GM23338 (cell line): Measurements from ENCODE around the gene TUBA4B. TPM values are rescaled to one million over a fixed set of nuclear protein-coding genes. Genes with fewer than 3 reads are reported as not detected.
A peak's percentile ranks its signal among the peaks of the same experiment; 100 is the strongest.

Source experiments
- ATAC-seq: fragments of 200-7000 bp; cut with Tn5 transposase; 3 replicates; pipeline ENCODE4 v1.9.1; 2020
- DNase-seq: peaks from one replicate; pipeline ENCODE4 v3.0.0-alpha.2; 2015; ENCODE audit warnings: low spot score
- H2AFZ ChIP-seq: fragments of 200-600 bp; sonication (generic); 2 replicates; pipeline ENCODE4 v1.8.0; 2016; ENCODE audit warnings: antibody characterized with exemption, mild to moderate bottlenecking, moderate library complexity
- H3F3A ChIP-seq: fragments of 200-600 bp; sonication (generic); replicated peaks from 2 replicates; pipeline ENCODE4 v1.8.0; 2017; ENCODE audit warnings: antibody characterized with exemption, mixed run types, low read depth
- H3K27ac ChIP-seq: fragments of 200-600 bp; sonication (generic); 2 replicates; pipeline ENCODE4 v1.6.1; 2016; ENCODE audit warnings: low read depth
- H3K27me3 ChIP-seq: fragments of 200-600 bp; sonication (generic); 2 replicates; pipeline ENCODE4 v1.8.0; 2016; ENCODE audit warnings: mild to moderate bottlenecking, mixed run types, moderate library complexity; ENCODE audit not compliant: insufficient read depth
- H3K36me3 ChIP-seq: fragments of 200-600 bp; sonication (generic); 2 replicates; pipeline ENCODE4 v1.8.0; 2016; ENCODE audit warnings: mild to moderate bottlenecking; ENCODE audit not compliant: insufficient read depth
- H3K4me1 ChIP-seq: fragments of 200-600 bp; sonication (generic); 2 replicates; pipeline ENCODE4 v1.8.0; 2016; ENCODE audit warnings: mild to moderate bottlenecking, moderate library complexity; ENCODE audit not compliant: insufficient read depth
- H3K4me2 ChIP-seq: fragments of 200-600 bp; sonication (generic); 2 replicates; pipeline ENCODE4 v1.7.1; 2017; ENCODE audit warnings: mixed run types
- H3K4me3 ChIP-seq: fragments of 200-600 bp; sonication (generic); 2 replicates; pipeline ENCODE4 v1.6.1; 2016; ENCODE audit warnings: mixed run types
- H3K79me2 ChIP-seq: fragments of 200-600 bp; sonication (generic); replicated peaks from 2 replicates; pipeline ENCODE4 v1.8.0; 2017; ENCODE audit warnings: mild to moderate bottlenecking; ENCODE audit not compliant: insufficient read depth
- H3K9me2 ChIP-seq: fragments of 200-600 bp; sonication (generic); 2 replicates; pipeline ENCODE4 v1.8.0; 2017; ENCODE audit not compliant: insufficient read depth
- H4K20me1 ChIP-seq: fragments of 200-600 bp; sonication (generic); replicated peaks from 2 replicates; pipeline ENCODE4 v1.8.0; 2017; ENCODE audit warnings: mild to moderate bottlenecking; ENCODE audit not compliant: insufficient read depth
- H3K27ac Mint-ChIP-seq: 2 replicates; pipeline ENCODE4 v1.8.0; 2020; ENCODE audit warnings: inconsistent platforms, mild to moderate bottlenecking, moderate library complexity, mixed read lengths
- H3K27me3 Mint-ChIP-seq: 3 replicates; pipeline ENCODE4 v1.8.0; 2022; ENCODE audit warnings: low read depth, mild to moderate bottlenecking, moderate library complexity, mixed read lengths, inconsistent platforms; ENCODE audit not compliant: insufficient read depth, poor library complexity
- H3K36me3 Mint-ChIP-seq: 3 replicates; pipeline ENCODE4 v1.8.0; 2021; ENCODE audit warnings: low read depth, mild to moderate bottlenecking, inconsistent platforms, moderate library complexity, mixed read lengths
- H3K4me1 Mint-ChIP-seq: 3 replicates; pipeline ENCODE4 v1.8.0; 2020; ENCODE audit warnings: mild to moderate bottlenecking, inconsistent platforms, mixed read lengths
- H3K4me3 Mint-ChIP-seq: 3 replicates; pipeline ENCODE4 v1.8.0; 2021; ENCODE audit warnings: moderate library complexity, mild to moderate bottlenecking, inconsistent platforms, mixed read lengths
- H3K9me3 Mint-ChIP-seq: 3 replicates; pipeline ENCODE4 v1.8.0; 2020; ENCODE audit warnings: moderate library complexity, mild to moderate bottlenecking, inconsistent platforms, mixed read lengths
- CREB1 ChIP-seq: fragments of 250-450 bp; sonication (Bioruptor Pico); IDR thresholded peaks from 2 replicates; pipeline ENCODE4 v1.5.0; 2020; ENCODE audit warnings: low read depth, mild to moderate bottlenecking, moderate library complexity
- CTCF ChIP-seq, 2 experiments: fragments of 200-600 bp in 1 of 2; sonication (generic) in 1 of 2; conservative IDR thresholded peaks; 2 replicates each; pipeline versions ENCODE4 v1.5.1 to v1.6.1; 2016 to 2017; ENCODE audit warnings: antibody characterized with exemption in 2 of 2, low read depth in 2 of 2, mild to moderate bottlenecking in 2 of 2, moderate library complexity in 1 of 2
- ETS1 ChIP-seq: IDR thresholded peaks from 2 replicates; pipeline ENCODE4 v1.6.1; 2016; ENCODE audit warnings: antibody characterized with exemption
- EZH2 ChIP-seq: fragments of 200-600 bp; sonication (generic); IDR thresholded peaks from one replicate; pipeline ENCODE4 v1.8.0; 2017; ENCODE audit warnings: antibody characterized with exemption, mild to moderate bottlenecking, low read depth; ENCODE audit not compliant: unreplicated experiment
- EZH2phosphoT487 ChIP-seq: fragments of 200-600 bp; sonication (generic); IDR thresholded peaks from one replicate; pipeline ENCODE4 v1.8.1; 2018; ENCODE audit warnings: antibody characterized with exemption; ENCODE audit not compliant: unreplicated experiment
- JUNB ChIP-seq: IDR thresholded peaks from one replicate; pipeline ENCODE4 v1.6.1; 2016; ENCODE audit warnings: antibody characterized with exemption; ENCODE audit not compliant: unreplicated experiment
- NANOG ChIP-seq: IDR thresholded peaks from 2 replicates; pipeline ENCODE4 v1.6.1; 2016; ENCODE audit warnings: antibody characterized with exemption, borderline replicate concordance
- POLR2AphosphoS5 ChIP-seq: IDR thresholded peaks from 2 replicates; pipeline ENCODE4 v1.6.1; 2016; ENCODE audit warnings: antibody characterized with exemption, low read depth
- REST ChIP-seq: IDR thresholded peaks from one replicate; pipeline ENCODE4 v1.6.1; 2018; ENCODE audit warnings: antibody characterized with exemption; ENCODE audit not compliant: unreplicated experiment
- STAT1 ChIP-seq: IDR thresholded peaks from one replicate; pipeline ENCODE4 v1.6.1; 2016; ENCODE audit warnings: antibody characterized with exemption; ENCODE audit not compliant: unreplicated experiment
- ZNF114 ChIP-seq: fragments of 250-450 bp; sonication (Bioruptor Pico); IDR thresholded peaks from 2 replicates; pipeline ENCODE4 v1.5.0; 2020; ENCODE audit warnings: mild to moderate bottlenecking, moderate library complexity
- ZNF331 ChIP-seq: fragments of 250-450 bp; sonication (Bioruptor Pico); IDR thresholded peaks from 2 replicates; pipeline ENCODE4 v1.5.0; 2020; ENCODE audit warnings: low read depth, mild to moderate bottlenecking, moderate library complexity
- ZNF462 ChIP-seq: fragments of 250-450 bp; sonication (Bioruptor Pico); IDR thresholded peaks from 2 replicates; pipeline ENCODE4 v1.5.0; 2020; ENCODE audit warnings: mild to moderate bottlenecking, moderate library complexity
- polyA plus RNA-seq: library from polyadenylated mRNA; unstranded; fragments of >200 nt; fragmentation: Nextera tagmentation; extraction: Ambion mirVana; gene quantifications from 2 replicates; pipeline ENCODE4 v1.2.1, GENCODE V29; 2016
- total RNA-seq: library from RNA; depleted of rRNA; stranded (reverse); fragments of >200 nt; shearing (Covaris generic); gene quantifications from 2 replicates; pipeline ENCODE4 v1.2.3, GENCODE V29; 2014

TUBA4B gene
- total and polyA plus RNA-seq, 2 experiments from 2014 or later = 0.14 TPM; not detected in 1

GRCh38 chr2:219206328-219207133 lies 46.5 kb upstream of the TUBA4B start, which contains the start of gene ZFAND2B:
Gene ZFAND2B, plus strand, starts transcription at chr2:219206782. Its CDS starts 206 bp downstream, at chr2:219206988.
- Mint-ChIP-seq H3K27me3 (peaks cover 10% of the 10 kb centered on the region), H3K36me3 (peaks cover 27% of the 10 kb centered on the region), H3K9me3 (peaks cover 2% of the 10 kb centered on the region; the same call in 1 of the 3 replicates), H3K4me3 (peak within 1 kb of the TSS; percentile 88), H3K27ac (peak within 1 kb of the TSS; percentile 87), H3K4me1 (peaks cover 13% of the 10 kb centered on the region; the same call in 2 of the 3 replicates)
- H3K36me3 ChIP-seq = no peaks in the 10 kb centered on the region; the same call in 1 of the 2 replicates
- peak within 1 kb of the TSS; percentile 96 for H3K4me2 ChIP-seq
- ATAC-seq = peak; percentile 98
- H3K27me3 ChIP-seq = no peaks in the 10 kb centered on the region
- TF ChIP-seq STAT1 (no peak), POLR2AphosphoS5 (peak; percentile 97), ZNF331 (CRISPR knock-in tag) (no peak), NANOG (no peak), ETS1 (peak; percentile 47; the same call in 1 of the 2 replicates), CTCF (conservative IDR thresholded peaks at IDR 0.05; ENCODE audit: low read depth in 2 of 2) (no peak), EZH2 (no peak), ZNF462 (CRISPR knock-in tag) (no peak), EZH2phosphoT487 (no peak), CREB1 (CRISPR knock-in tag) (peak; percentile 92), REST (no peak), ZNF114 (no peak), JUNB (no peak)
- H3K79me2 ChIP-seq = no peaks in the 10 kb centered on the region
- peak within 1 kb of the TSS; percentile 84 for H3K4me3 ChIP-seq
- H3F3A ChIP-seq = peaks cover 15% of the 10 kb centered on the region; the same call in 1 of the 2 replicates
- H3K27ac ChIP-seq = 0 out of 2 replicates have a peak within 1 kb of the TSS, but pooled peaks have one; percentile 74
- H3K4me1 ChIP-seq = peaks cover 15% of the 10 kb centered on the region
- H2AFZ ChIP-seq = peak within 1 kb of the TSS; percentile 98
- peak; percentile 97 for DNase-seq
- H3K9me2 ChIP-seq = no peaks in the 10 kb centered on the region
- H4K20me1 ChIP-seq = no peaks in the 10 kb centered on the region; the same call in 1 of the 2 replicates
